ENCODE results near the gene CCL19.
"Not testable (repeated sequence)": the region's sequence is repeated elsewhere in the genome, so short reads cannot be mapped to it uniquely, and the experiment has no call there.

CCL19 gene

DNA sequence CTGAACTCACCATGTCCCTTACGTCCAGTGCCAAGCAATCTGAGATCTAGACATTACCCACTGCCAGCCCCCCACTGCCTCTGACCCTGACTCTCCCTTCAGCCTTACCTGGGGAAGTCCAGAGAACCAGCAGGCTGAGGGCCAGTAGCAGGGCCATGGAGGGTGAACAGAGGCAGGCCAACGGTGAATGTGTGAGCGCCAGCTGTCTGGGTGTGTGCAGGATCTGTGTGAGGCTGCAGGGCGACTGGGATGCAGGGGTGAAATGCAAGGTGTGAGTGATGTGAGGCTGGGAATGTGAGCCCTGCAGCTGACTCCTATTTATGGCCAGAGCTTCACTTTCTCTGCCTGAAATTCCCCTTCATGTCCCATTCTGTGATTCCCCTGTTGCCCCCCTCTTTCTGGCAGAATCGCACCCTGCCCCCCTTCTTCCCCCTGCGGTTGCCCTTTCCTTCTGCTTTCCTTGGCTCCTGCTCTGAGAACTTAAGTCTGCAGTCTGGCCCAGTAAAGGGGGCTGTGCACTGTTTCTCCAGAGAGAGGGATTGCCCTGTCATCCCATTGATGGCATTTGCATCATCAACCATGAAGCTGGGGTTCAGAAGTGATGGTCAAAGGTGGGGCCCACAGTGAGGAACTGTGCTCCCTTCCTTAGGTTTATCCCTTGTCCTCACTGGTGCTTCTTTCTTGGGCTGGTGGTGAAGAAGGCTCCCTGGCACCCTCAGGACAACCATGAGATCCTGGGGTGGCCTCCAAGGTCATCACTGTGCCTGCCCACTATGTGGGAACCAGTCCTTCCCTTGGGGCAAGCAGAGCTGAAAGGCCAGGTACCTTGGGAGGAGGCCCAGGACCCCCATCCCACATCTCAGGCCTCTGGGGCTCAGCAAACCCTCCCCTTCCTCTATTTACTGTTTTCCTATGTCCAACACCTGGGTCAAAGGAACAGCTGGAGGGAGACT, at the start of gene CCL19:
Gene CCL19 (minus strand): TSS at position 294 of the 953 bp plus-strand sequence. CDS start 137 bp downstream, at position 157.
- DNase-seq = peak; percentile 67

DNA sequence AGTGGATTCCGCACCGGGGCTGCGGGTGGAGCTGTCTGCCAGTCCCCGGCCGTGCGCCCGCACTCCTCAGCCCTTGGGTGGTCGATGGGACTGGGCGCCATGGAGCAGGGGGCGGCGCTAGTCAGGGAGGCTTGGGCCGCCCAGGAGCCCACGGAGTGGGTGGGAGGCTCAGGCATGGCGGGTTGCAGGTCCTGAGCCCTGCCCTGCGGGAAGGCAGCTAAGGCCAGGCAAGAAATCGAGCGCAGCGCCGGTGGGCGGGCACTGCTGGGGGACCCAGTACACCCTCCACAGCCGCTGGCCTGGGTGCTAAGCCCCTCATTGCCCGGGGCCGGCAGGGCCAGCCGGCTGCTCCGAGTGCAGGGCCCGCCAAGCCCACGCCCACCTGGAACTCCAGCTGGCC, 49.1 kb upstream of the CCL19 start:
- not testable (repeated sequence) for DNase-seq

- no peak for DNase-seq
Observed at GRCh38 chr9:34737677-34738260, 46.7 kb upstream of the CCL19 start.

GRCh38 chr9:34734720-34735119, 43.6 kb upstream of the CCL19 start:
- no peak for DNase-seq

- no peak for DNase-seq
Observed at GRCh38 chr9:34732886-34733285, 41.8 kb upstream of the CCL19 start.

DNA sequence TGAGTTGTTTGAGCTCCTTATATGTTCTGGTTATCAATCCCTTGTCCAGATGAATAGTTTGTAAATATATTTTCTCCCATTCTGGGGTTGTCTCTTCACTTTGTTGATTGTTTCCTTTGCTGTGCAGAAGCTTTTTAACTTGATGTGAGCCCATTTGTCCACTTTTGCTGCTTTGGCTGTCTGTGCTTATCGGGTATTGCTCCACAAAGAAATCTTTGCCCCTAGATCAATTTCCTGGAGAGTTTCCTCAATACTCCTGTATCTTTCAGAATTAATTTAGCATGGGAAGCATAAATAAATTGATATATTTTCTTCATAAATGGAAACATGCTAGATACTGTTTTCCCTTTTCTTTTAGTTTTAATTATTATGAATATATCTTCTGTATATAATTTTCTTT, 41.4 kb upstream of the CCL19 start:
- DNase-seq = no peak

DNA sequence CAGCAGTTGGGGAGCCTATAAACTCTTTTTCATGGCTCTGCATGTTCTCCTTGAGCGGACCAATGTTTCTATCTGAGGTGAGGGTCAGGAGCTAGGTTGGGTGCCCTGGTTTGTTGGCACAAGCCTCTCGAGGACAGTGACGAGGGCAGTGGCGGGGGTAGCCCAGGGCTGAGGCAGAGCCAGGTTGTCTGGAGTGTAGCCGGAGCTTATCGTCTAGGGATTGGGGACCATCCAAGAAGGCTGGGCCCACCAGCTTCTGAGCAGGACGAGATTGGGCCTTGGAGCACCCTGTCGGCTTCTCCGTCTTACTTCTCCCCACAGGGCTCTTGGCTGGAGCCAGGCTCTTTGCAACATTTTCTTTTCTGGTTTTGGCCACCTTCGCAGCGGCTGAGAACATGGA, 32.1 kb upstream of the CCL19 start:
- no peak for DNase-seq

GRCh38 chr9:34719769-34720025, 28.6 kb upstream of the CCL19 start:
- not testable (repeated sequence) for DNase-seq

DNA sequence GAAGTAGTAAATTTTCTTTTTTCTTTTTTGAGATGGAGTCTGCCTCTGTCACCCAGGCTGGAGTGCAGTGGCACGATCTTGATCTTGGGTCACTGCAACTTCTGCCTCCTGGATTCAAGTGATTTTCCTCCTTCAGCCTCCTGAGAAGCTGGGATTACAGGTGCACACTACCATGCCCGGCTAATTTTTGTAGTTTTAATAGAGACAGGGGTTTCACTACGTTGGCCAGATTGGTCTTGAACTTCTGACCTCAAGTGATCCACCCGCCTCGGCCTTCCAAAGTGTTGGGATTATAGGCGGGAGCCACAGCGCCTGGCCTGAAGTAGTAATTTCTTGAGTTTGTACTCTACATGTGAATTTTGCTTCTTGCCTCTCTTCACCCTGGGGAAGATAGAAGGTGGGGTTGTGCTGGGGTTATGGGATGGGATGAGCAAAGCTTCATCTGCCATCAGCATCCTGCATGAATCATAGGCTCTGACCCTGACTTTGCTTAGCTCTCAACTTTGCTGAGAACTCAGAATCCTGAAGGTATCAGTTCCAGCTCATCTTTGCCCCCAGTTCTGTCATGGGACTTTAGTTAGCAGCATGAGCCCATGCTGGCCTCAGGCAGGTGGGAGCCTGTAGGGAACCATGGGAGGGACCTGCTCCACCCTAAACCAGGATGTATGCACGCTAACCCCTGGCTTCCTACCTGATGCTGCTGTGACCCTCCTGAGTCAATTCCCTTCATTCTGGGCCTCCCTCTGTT, 28.1 kb upstream of the CCL19 start:
- no peak for DNase-seq

DNA sequence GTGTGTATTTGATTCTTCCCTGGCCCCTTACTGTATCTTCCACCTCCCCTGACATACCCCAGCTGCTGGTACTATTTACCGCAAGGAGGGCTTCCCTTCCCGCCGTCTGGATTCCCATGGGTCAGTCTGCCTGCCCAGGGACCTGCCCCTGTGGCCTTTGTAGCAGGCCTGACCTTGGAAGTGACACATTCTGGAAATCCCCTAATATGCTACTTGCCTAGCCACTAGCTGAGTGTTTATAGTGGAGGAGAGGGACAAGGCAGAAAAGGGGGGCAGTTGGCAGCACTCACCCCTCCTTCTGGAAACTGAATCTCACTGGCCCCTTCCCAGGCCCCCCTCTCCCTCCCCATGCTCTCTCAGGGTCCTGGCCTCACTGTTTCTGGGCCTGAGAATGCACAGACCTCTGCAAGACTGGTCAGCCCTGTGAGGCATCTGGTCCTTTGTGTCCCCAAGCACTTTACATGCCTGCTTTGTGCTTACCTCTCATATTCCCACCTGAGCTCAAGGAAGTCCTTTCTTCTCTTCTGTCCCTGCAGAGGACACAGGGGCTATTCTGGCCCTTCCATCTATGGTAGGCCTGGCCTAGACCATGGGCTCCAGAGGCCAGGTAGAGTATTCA, 27.0 kb upstream of the CCL19 start:
- no peak for DNase-seq

GRCh38 chr9:34716711-34717110, 25.6 kb upstream of the CCL19 start:
- no peak for DNase-seq

GRCh38 chr9:34715639-34716215, 24.7 kb upstream of the CCL19 start:
- no peak for DNase-seq

DNA sequence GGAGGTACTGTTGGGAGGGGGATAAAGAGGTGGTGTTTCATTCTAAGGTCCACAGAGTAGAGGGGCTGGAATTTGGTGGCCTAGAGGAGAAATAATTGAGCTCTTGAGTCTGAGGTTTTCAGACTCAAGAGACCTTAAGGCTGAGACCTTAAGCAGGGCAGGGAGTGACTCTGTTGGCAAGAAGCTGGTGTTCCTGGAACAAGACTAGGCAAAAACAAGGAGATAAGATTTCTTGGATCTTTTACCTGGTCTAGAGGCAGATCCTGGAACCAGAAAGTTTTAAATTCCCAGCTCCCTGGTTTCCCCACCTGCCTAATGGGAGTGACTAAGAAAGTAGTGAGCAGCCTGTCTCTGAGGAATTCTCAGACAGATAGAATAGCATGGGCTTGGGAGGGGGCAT, 22.9 kb upstream of the CCL19 start:
- no peak for DNase-seq

DNA sequence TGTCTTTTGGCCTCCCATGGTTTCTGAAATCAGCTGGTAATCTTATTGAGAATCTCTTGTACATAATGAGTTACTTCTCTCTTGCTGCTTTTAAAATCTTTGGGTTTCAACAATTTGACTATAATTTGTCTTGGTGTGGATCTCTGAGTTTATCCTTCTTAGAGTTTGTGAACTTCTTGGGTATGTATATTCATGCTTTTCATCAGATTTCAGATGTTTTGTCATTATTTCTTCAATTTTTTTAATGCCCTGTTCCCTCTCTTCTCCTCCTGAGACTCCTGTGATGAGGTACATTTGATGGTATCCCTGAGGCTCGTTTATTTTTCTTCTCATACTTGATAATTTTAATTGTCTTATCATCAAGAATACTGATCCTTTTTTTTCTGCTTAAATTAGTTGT, 21.1 kb upstream of the CCL19 start:
- no peak for DNase-seq

DNA sequence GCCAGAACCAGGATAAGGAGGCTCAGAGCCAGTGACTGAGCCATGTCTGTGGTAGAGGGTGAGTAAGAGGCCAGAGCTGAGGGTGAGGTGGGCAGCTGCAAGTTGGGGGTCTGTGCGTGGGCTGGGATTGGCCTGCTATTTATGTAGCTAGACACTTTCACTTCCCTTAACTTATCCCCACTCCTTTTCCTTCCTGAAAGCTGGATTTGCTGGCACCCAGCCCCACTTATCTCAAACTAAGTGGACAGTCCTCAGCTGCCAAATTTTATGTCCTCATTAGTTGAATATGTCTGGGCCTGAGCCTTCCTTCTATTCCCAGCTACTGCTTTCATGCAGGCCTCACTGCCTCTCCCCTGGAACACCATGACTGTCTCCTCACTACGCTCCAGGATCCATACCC, 18.9 kb upstream of the CCL19 start, which contains the start of gene CCL21:
Gene CCL21 (minus strand): TSS at position 114 of the 400 bp plus-strand sequence. CDS start 70 bp downstream, at position 44.
- no peak for DNase-seq

DNA sequence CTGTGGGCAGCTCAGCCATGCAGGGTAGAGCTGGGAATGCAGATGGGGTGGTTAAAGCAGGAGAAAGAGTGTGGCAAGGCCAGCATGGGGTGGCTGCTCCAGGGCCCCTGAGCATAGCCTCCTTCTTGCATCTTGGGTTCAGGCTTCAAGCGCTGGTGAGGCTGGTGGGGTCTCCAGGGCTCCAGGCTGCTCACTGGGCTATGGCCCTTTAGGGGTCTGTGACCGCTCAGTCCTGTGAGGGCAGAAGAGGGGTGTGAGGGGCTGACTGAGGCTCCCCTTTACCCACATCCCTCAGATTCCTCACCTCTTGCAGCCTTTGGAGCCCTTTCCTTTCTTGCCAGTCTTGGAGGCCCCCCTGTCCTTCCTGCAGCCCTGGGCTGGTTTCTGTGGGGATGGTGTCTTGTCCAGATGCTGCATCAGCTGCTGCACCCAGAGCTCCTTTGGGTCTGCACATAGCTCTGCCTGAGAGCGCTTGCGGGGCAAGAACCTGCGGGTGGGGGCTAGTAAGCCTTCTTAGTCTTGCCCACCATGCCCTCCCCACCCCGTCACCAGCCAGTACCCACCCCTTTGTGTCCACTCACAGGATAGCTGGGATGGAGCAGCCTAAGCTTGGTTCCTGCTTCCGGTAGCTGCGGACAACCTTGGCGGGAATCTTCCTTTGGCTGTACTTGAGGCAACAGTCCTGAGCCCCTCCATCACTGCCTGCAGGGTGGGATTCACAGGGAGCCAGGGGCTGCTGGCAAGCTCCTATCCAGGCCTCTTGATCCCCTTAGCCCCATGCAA, 18.3 kb upstream of the CCL19 start:
- no peak for DNase-seq

DNA sequence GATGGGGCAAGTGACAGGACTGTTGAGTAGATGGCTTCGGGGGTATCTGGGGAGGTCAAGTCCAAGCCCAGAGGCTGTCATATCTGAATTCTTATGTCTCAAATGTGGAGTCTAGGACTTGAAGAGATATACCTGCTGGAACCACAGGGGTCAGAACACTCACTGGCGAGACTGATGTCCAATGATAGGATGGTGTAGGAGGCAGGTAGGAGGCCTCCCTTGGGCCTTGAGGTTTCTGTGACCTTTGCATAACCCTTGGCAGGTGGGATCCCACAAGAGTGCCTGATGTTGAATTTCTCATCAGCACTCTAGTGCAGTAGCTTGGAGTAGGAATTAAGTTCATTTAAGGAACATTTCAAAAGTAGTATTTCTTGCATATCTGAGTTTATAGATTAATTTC, 16.1 kb upstream of the CCL19 start:
- DNase-seq = no peak

DNA sequence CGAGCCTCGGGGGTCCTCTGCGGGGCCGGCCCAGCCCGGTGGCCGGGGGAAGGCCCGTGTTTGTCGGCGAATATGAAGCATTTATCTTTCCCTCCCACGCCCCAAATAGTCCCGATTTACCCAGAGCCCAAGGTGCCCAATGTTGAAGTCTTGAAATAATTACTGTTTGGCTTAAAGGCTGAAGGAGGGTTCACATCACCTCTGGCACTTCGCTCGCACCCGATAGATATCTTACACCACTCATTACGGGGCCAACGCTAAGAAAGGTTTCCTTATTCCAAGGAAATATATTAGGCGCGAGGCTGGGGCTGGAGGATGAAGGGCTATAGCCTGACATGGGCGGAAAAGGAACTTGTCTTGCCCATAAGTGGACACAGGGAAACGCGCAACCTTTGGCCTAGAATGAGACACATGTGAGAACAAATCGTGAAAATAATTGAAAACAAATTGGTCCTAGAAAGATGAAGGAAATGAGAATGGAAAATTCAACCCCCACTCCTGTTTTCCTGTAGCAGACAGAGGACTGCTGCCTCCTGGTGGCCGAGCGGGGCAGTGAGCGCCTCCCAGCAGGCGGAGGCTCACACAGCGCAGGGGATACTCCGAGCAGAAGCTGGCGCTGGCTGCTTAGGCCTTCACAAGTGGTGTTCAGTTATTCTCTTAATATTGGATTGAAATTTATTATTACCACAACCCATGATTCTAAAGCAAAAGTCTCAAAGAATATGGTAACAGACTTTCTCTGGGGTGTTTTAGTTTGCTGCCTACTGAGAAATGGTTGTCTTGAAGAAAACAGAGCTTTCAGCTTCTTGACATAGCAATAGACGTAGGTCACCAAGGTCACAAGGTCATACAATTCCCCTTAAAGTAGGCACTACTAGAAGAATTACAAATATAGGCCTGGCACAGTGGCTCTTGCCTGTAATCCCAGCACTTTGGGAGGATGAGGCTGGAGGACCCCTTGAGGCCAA, 11.0 kb upstream of the CCL19 start:
- peak; percentile 58 for DNase-seq

GRCh38 chr9:34701023-34701768, 10.1 kb upstream of the CCL19 start:
- DNase-seq = peak; percentile 38

DNA sequence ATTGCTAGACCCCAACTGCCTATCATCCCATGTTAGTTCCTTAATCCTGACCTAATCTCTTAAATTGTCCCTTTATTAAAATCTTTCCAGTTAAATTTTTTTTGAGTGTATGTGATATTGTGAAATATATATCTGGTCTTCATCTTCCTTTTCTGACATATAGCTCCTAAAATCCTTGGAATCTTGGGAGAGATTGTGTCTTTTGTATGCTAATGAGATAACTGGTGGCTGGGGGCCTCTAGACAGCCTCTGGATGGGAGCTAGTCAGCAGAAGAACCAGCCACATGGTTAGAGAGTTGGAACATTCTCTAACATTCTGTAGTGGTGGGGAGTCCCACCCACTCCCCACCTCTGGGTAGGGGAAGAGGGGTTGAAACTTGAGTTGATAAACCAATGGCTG, 3.7 kb upstream of the CCL19 start:
- no peak for DNase-seq

All from GDM1 (cell line).